LoVo (cell line): ENCODE data around the gene HS3ST2.
A peak's percentile ranks its signal among the peaks of the same experiment; 100 is the strongest.

Source experiments
- DNase-seq: peaks from one replicate; pipeline ENCODE4 v3.0.0-alpha.2; 2016; ENCODE audit warnings: low spot score

Gene HS3ST2

GRCh38 chr16:22813948-22814710, at the start of gene HS3ST2:
Gene HS3ST2 (plus strand): TSS chr16:22814162. CDS start chr16:22814611, 449 bp downstream.
- DNase-seq = no peak

- DNase-seq = no peak
Observed at GRCh38 chr16:22764662-22765327, 49.2 kb upstream of the HS3ST2 start.

- no peak for DNase-seq
Observed at GRCh38 chr16:22765479-22765878, 48.5 kb upstream of the HS3ST2 start.

GRCh38 chr16:22770866-22771265, 43.1 kb upstream of the HS3ST2 start:
- no peak for DNase-seq

GRCh38 chr16:22771551-22771950, 42.4 kb upstream of the HS3ST2 start:
- no peak for DNase-seq

- no peak for DNase-seq
Observed at GRCh38 chr16:22775220-22775922, 38.6 kb upstream of the HS3ST2 start.

GRCh38 chr16:22781480-22781879, 32.5 kb upstream of the HS3ST2 start:
- no peak for DNase-seq

GRCh38 chr16:22782314-22782713, 31.6 kb upstream of the HS3ST2 start:
- DNase-seq = no peak

GRCh38 chr16:22784690-22785214, 29.2 kb upstream of the HS3ST2 start:
- DNase-seq = no peak

GRCh38 chr16:22785552-22785951, 28.4 kb upstream of the HS3ST2 start:
- no peak for DNase-seq

- DNase-seq = no peak
Observed at GRCh38 chr16:22786284-22786683, 27.7 kb upstream of the HS3ST2 start.

GRCh38 chr16:22786691-22787090, 27.3 kb upstream of the HS3ST2 start:
- DNase-seq = no peak

GRCh38 chr16:22787466-22788192, 26.3 kb upstream of the HS3ST2 start:
- DNase-seq = peak; percentile 41

GRCh38 chr16:22788193-22788530, 25.8 kb upstream of the HS3ST2 start:
- DNase-seq = no peak

GRCh38 chr16:22789281-22789945, 24.5 kb upstream of the HS3ST2 start:
- DNase-seq = peak; percentile 44

- no peak for DNase-seq
Observed at GRCh38 chr16:22797551-22797950, 16.4 kb upstream of the HS3ST2 start.

GRCh38 chr16:22799113-22799512, 14.8 kb upstream of the HS3ST2 start:
- DNase-seq = no peak

- DNase-seq = no peak
Observed at GRCh38 chr16:22804893-22805292, 9.1 kb upstream of the HS3ST2 start.

GRCh38 chr16:22805326-22805725, 8.6 kb upstream of the HS3ST2 start:
- DNase-seq = no peak

- no peak for DNase-seq
Observed at GRCh38 chr16:22806811-22807210, 7.2 kb upstream of the HS3ST2 start.

- no peak for DNase-seq
Observed at GRCh38 chr16:22810226-22810625, 3.7 kb upstream of the HS3ST2 start.
